GM04503 (cell line): ENCODE data around the gene TMEM266.

Experiments used
- DNase-seq: peaks from one replicate; pipeline ENCODE4 v3.0.0-alpha.2; 2012; ENCODE audit warnings: low read depth

Gene TMEM266

DNA sequence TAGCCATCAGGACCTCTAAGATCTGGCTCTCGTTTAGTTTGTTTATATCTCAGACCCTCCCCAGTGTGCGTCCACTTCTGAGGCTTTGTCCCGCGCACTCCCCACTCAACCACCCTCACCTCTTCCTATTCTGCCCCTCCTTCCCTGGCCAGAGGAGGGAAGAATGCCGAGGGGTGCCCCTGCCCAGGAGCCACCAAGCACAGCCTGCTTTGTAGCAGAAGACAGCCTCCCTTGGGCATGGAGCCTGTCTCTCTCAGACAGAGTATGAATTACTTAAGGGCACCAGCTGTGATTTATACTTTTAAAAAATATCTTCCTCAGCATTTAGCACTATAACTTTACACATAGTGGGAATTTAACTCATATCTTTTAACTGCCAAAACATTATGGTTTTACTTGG lies 6.0 kb downstream of the TMEM266 start:
- no peak for DNase-seq

DNA sequence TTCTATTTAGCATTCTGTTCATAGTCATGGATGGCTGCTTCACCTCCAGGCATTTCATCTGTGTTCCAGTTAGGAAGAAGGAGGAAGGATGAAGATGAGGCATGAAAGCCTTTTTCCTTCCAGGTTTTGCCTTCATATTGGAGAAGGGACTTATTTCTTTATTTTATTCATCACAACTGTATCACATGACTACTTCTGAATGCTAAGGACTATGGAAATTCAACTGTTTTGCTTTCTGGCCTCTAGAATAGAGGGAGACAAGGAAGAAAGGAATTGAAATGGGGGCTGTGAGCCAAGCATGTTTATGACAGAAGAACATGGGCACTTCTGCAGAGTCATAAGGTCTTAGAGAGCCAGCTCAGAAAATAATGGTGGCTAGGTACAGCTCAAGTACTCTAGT lies 10.4 kb downstream of the TMEM266 start:
- DNase-seq: no peak

DNA sequence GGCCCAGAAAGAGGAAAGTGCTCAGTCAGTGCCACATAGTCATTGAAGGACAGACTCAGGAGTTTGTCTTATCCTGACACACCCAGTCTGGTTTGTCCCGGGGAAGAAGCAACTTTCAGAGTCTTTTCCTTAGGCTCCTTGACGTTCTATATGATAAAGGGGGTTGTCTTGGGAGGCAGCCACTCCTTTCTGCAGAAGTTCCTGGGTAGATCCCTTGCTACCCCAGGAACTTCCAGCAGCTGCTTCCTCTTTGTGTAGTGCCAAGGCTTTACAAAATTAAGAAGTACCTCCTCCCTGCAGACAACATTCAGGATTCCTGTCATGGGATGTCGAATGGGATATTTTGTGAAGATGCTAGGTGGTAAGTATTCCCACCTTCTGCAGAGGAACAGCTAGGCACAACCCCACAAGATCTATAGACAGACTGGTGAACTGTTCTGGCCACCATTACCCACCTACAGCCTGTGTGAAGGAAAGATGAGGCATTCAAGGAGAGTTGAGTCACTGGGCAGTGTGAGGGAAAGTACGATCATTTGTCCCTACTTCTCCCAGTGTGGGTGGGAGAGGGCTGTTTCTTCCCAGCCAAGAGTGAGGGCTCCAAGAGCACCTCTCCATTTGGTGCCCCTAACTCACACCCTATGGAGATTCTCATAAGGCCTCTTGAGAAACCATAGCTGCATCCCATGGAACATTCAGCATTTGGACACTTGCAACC lies 11.3 kb downstream of the TMEM266 start:
- DNase-seq: no peak

DNA sequence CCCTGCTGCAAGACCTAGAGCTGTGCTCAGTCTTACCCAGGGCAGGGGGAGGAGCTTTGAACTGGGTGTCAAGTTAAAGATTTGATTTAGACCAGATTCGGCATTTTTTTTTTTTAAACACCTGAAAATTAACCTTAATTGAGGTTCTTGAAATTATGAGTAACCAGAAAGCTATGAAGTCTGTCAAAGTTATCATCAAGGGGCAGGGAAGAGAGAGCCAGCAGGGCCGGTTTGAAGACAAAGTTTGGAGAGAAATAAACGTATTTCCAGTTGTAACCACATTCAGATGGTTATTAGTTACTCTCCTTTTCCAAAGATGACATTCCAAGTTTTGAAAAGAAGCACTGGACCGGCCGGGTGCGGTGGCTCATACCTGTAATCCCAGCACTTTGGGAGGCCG lies 12.0 kb downstream of the TMEM266 start:
- DNase-seq: no peak

DNA sequence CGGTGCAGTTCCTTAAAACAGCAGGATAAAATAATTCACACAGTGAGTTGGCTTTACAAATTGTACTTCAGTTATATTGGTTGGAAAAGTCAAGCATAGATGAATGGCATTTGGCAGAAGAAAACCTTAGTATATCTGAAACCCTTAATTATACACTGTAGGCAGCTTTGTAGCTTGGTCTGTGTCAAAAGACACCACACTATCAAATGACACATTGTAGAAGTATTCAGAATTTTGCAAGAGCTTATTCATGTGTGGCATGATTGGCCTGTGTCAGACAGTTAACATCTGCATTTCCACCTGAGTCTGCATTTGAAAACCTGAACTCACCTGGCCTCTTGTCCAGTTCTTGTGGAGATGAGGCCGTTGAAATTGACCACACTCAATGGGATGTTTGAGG lies 13.8 kb downstream of the TMEM266 start:
- no peak for DNase-seq

DNA sequence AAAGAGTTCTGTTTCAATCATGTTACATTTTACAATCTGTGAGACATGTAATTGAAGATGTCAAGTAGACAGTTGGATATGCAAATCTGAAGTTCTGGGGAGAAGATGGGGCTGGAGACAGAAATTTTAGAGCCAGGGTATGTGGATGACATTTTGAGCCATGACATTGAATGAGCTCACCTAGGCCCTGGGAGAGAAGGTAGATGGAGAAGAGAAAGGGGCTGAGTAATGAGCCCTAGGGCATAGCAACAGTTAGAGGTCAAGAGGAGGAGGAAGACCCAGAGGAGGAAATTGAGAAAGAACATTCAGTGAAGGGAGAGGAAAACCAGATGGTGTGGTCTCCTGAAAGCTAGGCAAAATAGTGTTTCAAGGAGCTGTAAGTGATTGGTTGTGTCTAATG lies 15.3 kb downstream of the TMEM266 start:
- DNase-seq: no peak

DNA sequence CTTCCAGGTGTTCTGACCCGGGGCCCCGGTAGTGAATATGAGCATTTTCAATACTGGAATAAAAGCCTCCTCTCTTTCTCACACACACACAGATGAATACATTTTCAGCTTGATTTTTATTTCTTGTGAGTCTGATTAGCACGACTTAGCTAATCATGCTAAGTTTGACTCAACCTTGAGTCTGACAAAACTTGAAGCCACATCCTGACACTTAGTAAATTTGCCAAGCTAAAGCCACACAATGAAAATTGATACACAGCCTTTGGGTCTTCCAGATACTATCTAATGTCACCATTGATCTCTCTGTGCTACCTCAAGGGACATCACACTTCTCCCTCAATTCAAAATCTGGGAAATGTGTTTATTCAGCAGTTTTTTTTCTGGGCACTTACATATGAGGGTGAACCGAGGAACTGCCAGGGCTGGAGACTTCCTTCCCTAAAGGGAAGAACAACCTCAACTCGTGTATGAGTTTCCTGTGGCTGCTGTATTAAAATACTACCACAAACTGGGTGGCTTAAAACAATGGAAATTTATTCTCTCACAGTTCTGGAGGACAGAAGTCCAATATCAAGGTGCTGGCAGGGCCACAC lies 18.6 kb downstream of the TMEM266 start:
- DNase-seq: no peak

DNA sequence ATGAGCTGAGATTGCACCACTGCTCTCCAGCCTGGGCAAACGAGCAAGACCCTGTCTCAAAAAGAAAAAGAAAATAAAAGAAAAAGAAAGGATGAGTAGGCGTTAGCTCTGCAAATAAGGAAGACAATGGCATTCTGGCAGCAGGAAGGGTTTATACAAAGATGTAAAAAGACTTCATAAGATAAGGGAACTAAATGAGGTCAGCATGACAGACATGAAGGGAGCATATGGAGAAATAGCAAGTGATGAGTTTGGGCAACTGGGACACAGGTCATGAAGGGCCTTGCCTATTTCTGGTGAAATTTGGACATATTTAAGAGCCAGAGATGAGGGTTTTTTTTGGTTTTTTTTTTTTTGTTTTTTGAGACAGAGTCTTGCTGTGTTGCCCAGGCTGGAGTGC lies 24.5 kb downstream of the TMEM266 start:
- DNase-seq: no peak

DNA sequence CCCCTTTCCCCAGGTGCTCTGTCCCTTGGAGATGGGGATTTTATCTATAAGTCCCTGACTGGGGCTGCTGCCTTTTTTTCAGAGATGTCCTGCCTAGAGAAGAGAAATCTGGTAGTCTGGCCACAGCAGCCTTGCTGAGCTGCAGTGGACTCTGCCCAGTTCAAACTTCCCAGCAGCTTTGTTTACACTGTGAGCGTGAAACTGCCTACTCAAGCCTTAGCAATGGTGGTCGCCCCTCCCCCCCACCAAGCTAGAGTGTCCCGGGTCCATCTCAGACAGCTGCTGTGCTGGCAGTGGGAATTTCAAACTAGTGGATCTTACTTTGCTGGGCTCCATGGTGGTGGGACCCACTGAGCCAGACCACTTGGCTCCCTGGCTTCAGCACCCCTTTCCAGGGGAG lies 38.9 kb downstream of the TMEM266 start:
- DNase-seq: no peak

DNA sequence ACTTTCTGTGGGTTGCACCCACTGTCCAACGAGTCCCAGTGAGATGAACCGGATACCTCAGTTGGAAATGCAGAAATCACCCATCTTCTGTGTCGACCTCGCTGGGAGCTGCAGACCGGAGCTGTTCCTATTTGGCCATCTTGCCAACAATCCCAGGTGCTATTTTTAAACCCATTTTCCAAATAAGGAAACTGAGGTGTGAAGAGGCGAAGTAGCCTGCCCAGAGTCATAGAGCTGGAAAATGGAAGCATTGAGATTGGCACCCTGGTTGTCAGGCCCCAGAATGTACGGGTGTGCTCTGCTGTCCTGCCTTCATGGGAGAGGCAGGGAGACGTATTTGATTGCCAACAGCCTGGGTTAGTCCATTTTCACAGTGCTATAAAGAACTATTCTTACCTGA lies 39.6 kb downstream of the TMEM266 start:
- no peak for DNase-seq

DNA sequence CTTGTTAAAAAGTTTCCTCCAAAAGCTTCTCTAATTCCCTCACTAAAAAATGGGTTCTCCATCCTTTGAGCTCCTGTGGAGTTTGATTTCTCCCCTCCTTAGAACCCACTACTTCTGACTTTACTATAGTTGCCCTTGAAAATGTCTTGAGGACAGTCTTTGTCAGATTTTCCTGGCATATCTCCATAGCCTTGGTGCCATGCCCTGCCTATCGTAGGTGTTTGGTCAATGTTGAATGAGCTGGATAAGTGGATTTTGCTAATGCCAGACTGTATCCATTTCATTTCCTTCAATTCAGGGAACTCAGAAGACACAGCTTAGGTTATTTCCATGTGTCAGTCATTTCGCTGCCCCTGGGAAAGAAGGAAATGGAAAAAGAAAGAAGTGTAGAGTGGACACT lies 40.6 kb downstream of the TMEM266 start:
- no peak for DNase-seq

DNA sequence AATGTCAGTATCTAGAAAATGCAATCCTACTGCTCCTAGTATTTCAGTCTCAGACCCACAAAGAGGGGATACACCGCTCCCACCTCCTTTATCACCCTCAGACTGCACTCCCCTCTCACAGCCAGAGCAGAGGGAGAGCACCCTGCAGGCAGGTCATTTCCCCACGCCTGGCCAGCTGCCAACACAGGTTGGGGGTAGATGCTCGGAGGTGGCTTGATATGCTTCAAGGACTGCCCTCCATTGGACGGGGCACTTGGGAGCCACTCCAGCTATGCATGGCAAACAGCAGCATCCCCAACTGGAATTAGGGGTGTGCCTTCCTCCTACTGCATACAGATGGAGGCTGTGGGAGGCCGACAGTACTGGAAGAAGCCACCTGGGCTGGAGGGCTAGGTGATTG lies 41.9 kb downstream of the TMEM266 start:
- no peak for DNase-seq

DNA sequence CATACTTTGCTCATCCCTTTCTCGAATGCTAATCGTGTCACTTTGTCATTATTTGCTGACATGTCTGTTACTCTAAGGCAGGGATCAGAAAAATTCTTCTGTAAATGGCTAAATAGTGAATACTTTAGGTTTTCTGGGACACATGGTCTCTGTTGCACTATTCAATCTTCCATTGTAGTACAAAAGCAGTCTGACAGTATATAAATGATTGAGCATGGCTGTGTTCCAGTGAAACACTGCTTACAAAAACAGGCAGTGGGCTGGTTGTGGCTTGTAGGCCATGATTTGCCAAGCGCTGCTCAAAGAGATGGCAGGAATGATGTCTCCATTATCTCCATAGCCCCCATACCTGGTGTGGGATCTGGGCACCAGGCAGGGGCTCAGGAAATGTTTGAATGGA lies 45.6 kb downstream of the TMEM266 start:
- no peak for DNase-seq

DNA sequence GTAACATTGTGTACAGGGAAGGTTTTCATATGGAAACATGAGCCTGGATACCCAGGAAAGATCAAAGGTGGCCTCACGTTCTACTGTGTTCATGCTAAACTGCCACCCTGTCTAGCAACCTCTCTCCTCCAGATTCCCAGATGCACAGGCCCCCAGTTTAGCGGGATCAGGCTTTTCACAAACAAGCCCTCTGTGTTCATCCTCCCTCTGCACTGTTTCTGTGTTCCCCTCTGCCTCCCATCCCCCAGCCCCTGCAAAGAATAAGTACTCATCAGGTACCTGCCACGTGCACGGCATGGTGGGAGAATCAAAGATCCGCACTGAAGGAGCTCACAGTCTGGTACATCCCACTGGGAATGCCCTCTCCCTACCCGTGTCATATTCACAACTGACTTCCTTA lies 46.1 kb downstream of the TMEM266 start:
- DNase-seq: no peak

DNA sequence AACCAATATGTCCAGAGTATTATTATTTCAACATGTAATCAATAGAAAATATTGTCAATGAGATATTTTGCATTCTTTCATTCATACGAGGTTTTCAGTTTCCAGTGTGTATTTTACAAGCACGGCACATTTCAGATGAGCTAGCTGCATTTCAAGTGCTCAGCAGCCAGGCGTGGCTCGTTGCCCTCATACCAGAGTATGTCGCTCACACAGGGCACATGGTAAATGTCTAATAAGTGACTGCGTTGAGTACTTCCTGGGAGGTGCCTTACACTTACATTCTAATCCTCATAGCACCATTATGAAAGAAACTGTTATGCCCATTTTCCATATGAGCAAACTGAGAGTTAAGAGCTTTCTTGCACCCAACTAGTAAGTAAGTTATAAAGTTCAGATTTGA lies 47.4 kb downstream of the TMEM266 start:
- DNase-seq: no peak

DNA sequence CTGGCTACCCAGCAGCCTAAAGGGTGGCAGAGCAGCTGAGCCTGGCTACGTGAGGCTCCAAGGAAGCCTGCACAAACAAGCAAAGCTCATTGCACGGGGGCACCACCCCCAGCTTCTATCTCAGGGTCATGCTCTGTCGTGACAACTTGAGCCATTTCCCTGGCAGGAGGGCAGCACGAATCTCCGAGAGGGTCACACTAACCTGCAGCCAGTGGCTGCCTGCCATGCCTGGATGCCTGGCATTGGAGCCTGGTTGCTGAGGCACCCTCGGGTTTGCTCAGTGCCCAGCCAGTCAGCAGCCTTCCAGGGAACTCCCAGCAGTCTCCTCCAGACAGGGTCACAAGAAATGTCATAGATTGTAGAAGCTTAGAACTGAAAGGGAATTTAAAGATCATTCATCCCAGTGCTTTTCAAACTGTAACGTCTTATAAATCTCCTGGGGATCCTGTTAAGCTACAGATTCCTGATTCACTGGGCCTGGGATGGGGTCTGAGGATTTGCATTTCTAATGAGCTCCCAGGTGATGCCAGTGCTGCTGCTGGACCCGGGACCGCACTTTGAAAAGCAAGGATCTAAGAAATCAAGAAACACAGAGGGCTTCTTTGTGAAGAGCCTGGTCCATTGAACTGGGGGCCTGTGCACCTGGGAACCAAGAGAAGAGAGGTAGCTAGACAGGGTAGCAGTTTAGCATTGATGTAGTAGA lies 48.4 kb downstream of the TMEM266 start:
- no peak for DNase-seq

DNA sequence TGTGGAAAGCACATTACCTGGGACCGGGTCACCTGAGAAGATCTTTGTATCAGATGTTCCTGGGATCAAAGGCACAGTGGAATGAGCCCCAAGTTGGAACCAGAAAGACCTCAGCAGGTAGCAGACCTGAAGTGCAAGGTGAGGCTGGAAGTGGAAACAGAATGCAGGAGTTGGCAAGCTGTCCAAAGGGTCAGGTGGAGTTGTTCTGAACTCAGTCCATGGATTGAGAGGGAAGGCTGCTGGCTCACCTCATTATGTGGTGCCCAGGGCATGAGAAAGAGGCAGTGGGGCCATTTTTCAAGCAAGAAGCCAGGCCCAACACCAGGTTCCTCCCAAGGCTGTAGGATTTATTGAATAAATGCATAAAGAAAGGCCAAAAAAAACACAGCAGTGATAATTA lies 49.3 kb downstream of the TMEM266 start:
- no peak for DNase-seq

DNA sequence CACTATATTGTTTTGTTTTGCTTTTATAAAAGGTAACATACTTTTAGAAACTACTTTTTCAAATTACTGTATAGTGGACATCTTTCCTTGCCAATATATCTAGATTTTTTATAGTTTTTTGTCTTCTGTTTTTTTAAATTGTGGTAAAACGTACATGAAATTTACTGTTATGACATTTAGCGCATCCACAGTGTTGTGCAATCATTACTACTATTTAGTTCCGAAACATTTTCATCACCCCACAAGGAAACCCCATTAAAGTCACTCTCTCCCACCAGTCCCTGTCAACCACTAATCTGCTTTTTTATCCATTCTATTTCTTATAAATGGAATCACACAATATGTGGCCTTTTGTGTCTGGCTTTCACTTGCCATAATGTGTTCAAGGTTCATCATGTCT lies 54.8 kb downstream of the TMEM266 start:
- no peak for DNase-seq

DNA sequence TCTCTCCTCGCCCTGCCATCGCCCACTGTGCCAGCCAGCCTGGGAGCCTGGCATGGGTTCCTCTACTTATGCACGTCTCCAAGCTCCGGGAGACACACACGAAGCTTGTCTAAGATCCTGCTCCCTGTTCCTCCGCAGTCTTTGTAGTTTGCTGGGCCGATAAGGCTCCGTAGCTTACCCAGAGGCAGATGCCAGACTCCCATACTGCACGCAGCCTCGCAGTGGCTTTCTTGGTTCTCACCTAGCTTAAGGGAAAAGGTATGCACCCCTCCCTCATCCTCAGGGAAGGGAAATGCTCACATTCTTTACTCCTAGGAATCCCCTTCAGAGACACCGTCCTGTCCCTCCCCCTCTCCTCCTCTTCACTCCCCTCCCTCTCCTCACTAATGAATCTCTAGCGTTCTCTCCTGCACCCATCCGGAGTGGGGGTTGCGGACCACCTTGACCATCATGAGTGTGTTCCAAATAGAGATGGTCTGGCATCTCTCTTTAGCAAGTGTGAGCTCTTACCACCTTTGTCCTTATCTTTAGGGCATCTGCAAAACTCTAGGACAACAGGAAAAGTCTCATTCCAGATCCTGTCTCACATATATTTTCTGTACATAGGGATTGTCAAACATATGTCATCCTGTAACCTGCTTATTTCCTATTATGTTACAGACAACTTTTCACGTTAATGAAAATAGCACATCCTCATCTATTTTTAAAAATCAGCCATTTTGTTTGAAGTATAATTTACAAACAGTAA lies 56.5 kb downstream of the TMEM266 start:
- DNase-seq: no peak

DNA sequence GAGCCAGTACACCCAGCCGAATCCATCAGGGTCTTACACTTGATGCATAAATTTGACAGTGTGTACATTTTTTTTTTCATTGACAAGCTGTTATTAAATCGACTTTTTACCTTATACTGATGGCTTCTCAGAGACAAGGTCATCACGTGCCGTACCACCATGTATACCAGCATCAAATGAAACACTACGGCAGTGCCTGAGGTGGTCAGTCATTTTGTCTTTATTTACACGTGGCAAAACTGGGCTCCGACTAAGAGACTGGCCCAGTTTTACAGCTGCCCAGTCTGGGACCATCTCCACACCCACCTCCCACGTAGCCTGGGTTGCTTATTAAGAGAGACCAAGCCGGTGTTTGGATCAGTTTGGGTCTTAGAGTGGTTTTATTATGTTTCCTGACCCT lies 57.4 kb downstream of the TMEM266 start:
- DNase-seq: no peak

DNA sequence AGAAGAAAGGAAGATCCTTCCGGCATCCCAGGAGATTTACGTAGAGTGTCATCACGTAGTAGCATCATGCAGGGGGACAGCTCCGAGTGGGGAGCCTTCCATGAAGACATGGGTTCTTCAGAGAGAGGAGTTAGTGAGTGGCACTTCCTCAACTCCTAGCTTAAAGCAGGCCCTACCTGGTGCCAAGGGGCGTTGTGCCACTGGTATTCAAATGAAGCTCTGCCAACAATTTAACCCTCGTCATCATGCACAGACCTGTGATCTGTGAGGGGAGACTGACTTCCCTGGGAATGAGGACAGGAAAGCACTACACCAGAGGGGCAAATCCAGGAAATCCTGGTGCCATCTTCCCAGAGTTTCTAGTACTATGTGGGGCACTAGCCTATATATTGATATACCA lies 59.0 kb downstream of the TMEM266 start:
- no peak for DNase-seq

DNA sequence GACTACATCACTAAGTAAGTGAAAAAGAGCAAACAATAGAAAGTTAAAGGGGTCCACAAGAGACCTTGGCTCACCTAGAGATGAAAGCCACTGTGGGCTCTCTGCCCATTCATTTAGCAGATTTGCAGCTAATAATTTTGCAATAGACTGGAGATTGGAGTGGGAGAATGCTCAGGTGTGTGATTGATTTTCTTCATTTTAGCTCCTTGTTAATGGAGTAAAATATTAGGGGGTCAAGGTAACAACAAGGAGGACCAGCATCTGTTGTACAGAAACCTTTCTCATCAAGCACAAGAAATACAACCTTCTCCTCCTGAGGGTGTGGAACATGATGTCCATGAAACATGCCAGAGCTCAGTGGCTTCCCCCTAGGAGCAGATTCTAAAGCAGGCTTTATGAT lies 63.2 kb downstream of the TMEM266 start:
- no peak for DNase-seq

DNA sequence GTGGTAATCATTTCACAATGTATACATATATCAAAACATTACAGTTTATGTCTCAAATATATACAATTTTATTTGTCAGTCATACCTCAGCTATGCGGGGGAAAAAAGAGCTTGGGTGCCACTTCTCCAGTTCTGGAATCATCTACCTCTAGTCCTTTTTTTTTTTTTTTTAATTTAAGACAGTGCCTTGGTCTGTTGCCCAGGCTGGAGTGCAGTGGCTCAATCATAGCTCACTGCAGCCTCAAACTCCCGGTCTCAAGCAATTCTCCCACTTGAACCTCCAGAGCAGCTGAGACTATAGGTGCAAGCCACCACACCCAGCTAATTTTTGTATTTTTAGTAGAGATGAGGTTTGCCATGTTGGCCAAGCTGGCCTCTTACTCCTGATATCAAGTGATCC lies 67.4 kb downstream of the TMEM266 start:
- no peak for DNase-seq
